ENCODE data around the gene MRC1.

Gene MRC1

GRCh38 chr10:17847585-17848296, 38.6 kb downstream of the MRC1 start:
- no peak for DNase-seq (ENCODE audit: low read depth in 3 of 3)

- DNase-seq (ENCODE audit: low read depth in 3 of 3), result no peak
These were observed 39.5 kb downstream of the MRC1 start for GRCh38 chr10:17848646-17849045.

GRCh38 chr10:17850501-17850900, 41.4 kb downstream of the MRC1 start:
- DNase-seq (ENCODE audit: low read depth in 3 of 3), result no peak

GRCh38 chr10:17851611-17852010, 42.5 kb downstream of the MRC1 start:
- no peak for DNase-seq (ENCODE audit: low read depth in 3 of 3)

- no peak for DNase-seq (ENCODE audit: low read depth in 3 of 3)
These were observed 45.0 kb downstream of the MRC1 start for GRCh38 chr10:17854044-17854652.

- no peak for DNase-seq (ENCODE audit: low read depth in 3 of 3)
These were observed 47.9 kb downstream of the MRC1 start for GRCh38 chr10:17857040-17857439.

GRCh38 chr10:17859492-17860156, 50.5 kb downstream of the MRC1 start:
- no peak for DNase-seq (ENCODE audit: low read depth in 3 of 3)

GRCh38 chr10:17861760-17862159, 52.6 kb downstream of the MRC1 start:
- DNase-seq (ENCODE audit: low read depth in 3 of 3), result no peak

- DNase-seq (ENCODE audit: low read depth in 3 of 3), result no peak
These were observed 56.2 kb downstream of the MRC1 start for GRCh38 chr10:17865351-17865750.

- DNase-seq (ENCODE audit: low read depth in 3 of 3), result no peak
These were observed 57.2 kb downstream of the MRC1 start for GRCh38 chr10:17866346-17866745.

GRCh38 chr10:17867056-17867455, 57.9 kb downstream of the MRC1 start:
- no peak for DNase-seq (ENCODE audit: low read depth in 3 of 3)

- no peak for DNase-seq (ENCODE audit: low read depth in 3 of 3)
These were observed 61.9 kb downstream of the MRC1 start for GRCh38 chr10:17871036-17871435.

GRCh38 chr10:17872191-17873091, 63.3 kb downstream of the MRC1 start:
- no peak for DNase-seq (ENCODE audit: low read depth in 3 of 3)

GRCh38 chr10:17873946-17874345, 64.8 kb downstream of the MRC1 start:
- DNase-seq (ENCODE audit: low read depth in 3 of 3), result no peak

GRCh38 chr10:17877121-17877520, 68.0 kb downstream of the MRC1 start:
- DNase-seq (ENCODE audit: low read depth in 3 of 3), result no peak

- DNase-seq (ENCODE audit: low read depth in 3 of 3), result no peak
These were observed 69.7 kb downstream of the MRC1 start for GRCh38 chr10:17878896-17879295.

GRCh38 chr10:17880601-17881000, 71.5 kb downstream of the MRC1 start:
- DNase-seq (ENCODE audit: low read depth in 3 of 3), result no peak

- no peak for DNase-seq (ENCODE audit: low read depth in 3 of 3)
These were observed 73.4 kb downstream of the MRC1 start for GRCh38 chr10:17882557-17882956.

- no peak for DNase-seq (ENCODE audit: low read depth in 3 of 3)
These were observed 74.5 kb downstream of the MRC1 start for GRCh38 chr10:17883621-17884020.

GRCh38 chr10:17888189-17888588, 79.0 kb downstream of the MRC1 start:
- no peak for DNase-seq (ENCODE audit: low read depth in 3 of 3)

- DNase-seq (ENCODE audit: low read depth in 3 of 3), result no peak
These were observed 82.3 kb downstream of the MRC1 start for GRCh38 chr10:17891435-17891834.

- DNase-seq (ENCODE audit: low read depth in 3 of 3), result no peak
These were observed 95.4 kb downstream of the MRC1 start for GRCh38 chr10:17904564-17904963.

Measured in stimulated activated CD4-positive, alpha-beta T cell treated with anti-CD3 and anti-CD28 coated beads, TNF-alpha, amount 100 ng/mL, for 48 hours (primary cell).